Keratinocyte (primary cell): ENCODE results near the gene TTLL13. TPM values are rescaled to one million over a fixed set of nuclear protein-coding genes. Genes with fewer than 3 reads are reported as not detected.

Experiments used
- DNase-seq: peaks from one replicate; pipeline ENCODE4 v3.0.0-alpha.2; 2011; ENCODE audit warnings: low read depth, missing footprints, low spot score
- FAIRE-seq: peaks from 2 replicates; lab custom pipeline; 2011; peaks lifted over from hg19 to GRCh38; lab: Jason Lieb, UNC
- H2AFZ ChIP-seq: 2 replicates; pipeline ENCODE4 v1.6.0; 2012; ENCODE audit warnings: low read length, control low read depth, inconsistent platforms; ENCODE audit not compliant: control insufficient read depth
- H3K27ac ChIP-seq: 2 replicates; pipeline ENCODE4 v1.5.1; 2011; ENCODE audit warnings: low read length; ENCODE audit not compliant: control insufficient read depth, insufficient read depth
- H3K27me3 ChIP-seq: 3 replicates; pipeline ENCODE4 v1.6.0; 2011; ENCODE audit warnings: low read length; ENCODE audit not compliant: control insufficient read depth, insufficient read depth; ENCODE audit errors: extremely low read depth
- H3K36me3 ChIP-seq, 2 experiments: 2 replicates in 1 of 2; 3 replicates in 1 of 2; pipeline ENCODE4 v1.5.1; 2011; ENCODE audit warnings: low read length in 2 of 2, mild to moderate bottlenecking in 1 of 2; ENCODE audit not compliant: control insufficient read depth in 2 of 2, insufficient read depth in 2 of 2; ENCODE audit errors: extremely low read depth in 1 of 2
- H3K4me1 ChIP-seq: 3 replicates; pipeline ENCODE4 v1.5.1; 2011; ENCODE audit warnings: low read length; ENCODE audit not compliant: control insufficient read depth, insufficient read depth; ENCODE audit errors: extremely low read depth
- H3K4me2 ChIP-seq: 3 replicates; pipeline ENCODE4 v1.6.0; 2011; ENCODE audit warnings: low read depth, low read length; ENCODE audit not compliant: control insufficient read depth, insufficient read depth; ENCODE audit errors: extremely low read depth
- H3K4me3 ChIP-seq, 3 experiments: fragments of 200-600 bp in 1 of 3; sonication (generic) in 1 of 3; 2 replicates in 2 of 3; 3 replicates in 1 of 3; pipeline ENCODE4 v1.5.1; 2011 to 2016; ENCODE audit warnings: low read length in 3 of 3, mild to moderate bottlenecking in 3 of 3, control low read depth in 2 of 3, inconsistent platforms in 1 of 3, low read depth in 1 of 3, mixed read lengths in 1 of 3, mixed run types in 1 of 3, moderate library complexity in 1 of 3; ENCODE audit not compliant: control insufficient read depth in 2 of 3, insufficient read depth in 2 of 3; ENCODE audit errors: extremely low read depth in 1 of 3
- H3K79me2 ChIP-seq: 2 replicates; pipeline ENCODE4 v1.6.0; 2012; ENCODE audit warnings: low read length; ENCODE audit not compliant: control insufficient read depth, insufficient read depth
- H3K9ac ChIP-seq: 3 replicates; pipeline ENCODE4 v1.6.0; 2011; ENCODE audit warnings: low read length; ENCODE audit not compliant: control insufficient read depth, insufficient read depth; ENCODE audit errors: extremely low read depth
- H3K9me1 ChIP-seq: 3 replicates; pipeline ENCODE4 v1.6.0; 2011; ENCODE audit warnings: low read length; ENCODE audit not compliant: control insufficient read depth, insufficient read depth; ENCODE audit errors: extremely low read depth
- H3K9me3 ChIP-seq: 2 replicates; pipeline ENCODE4 v1.5.1; 2012; ENCODE audit warnings: low read depth, low read length; ENCODE audit not compliant: control insufficient read depth
- H4K20me1 ChIP-seq: 3 replicates; pipeline ENCODE4 v1.6.0; 2011; ENCODE audit warnings: low read length; ENCODE audit not compliant: control insufficient read depth, insufficient read depth; ENCODE audit errors: extremely low read depth
- CTCF ChIP-seq, 3 experiments: IDR thresholded peaks in 1 of 3; conservative IDR thresholded peaks in 1 of 3; optimal IDR thresholded peaks in 1 of 3; 2 replicates in 2 of 3; 3 replicates in 1 of 3; pipeline versions ENCODE3 to v1.5.1; 2011; ENCODE audit warnings: low read length in 3 of 3, mild to moderate bottlenecking in 3 of 3, moderate library complexity in 2 of 3, control low read depth in 1 of 3, inconsistent platforms in 1 of 3; ENCODE audit not compliant: insufficient read depth in 2 of 3; ENCODE audit errors: extremely low read depth in 1 of 3
- EZH2 ChIP-seq: IDR thresholded peaks from one replicate; pipeline ENCODE4 v1.6.1; 2012; ENCODE audit warnings: inconsistent platforms, mild to moderate bottlenecking, low read length, moderate library complexity
- dilution Hi-C: fragments of 300-500 bp; cut with MboI; formaldehyde crosslinking; loops from one replicate; pipeline ENCODE4 v1.7.0; 2020; ENCODE audit warnings: low sequenced_read_pairs; ENCODE audit not compliant: extremely low pct_ligation_motif_present
- polyA plus RNA-seq, 5 experiments: library from polyadenylated mRNA; depleted of rRNA in 3 of 5; stranded (reverse) in 3 of 5; stranded (forward) in 1 of 5; unstranded in 1 of 5; fragments of >200 nt; gene quantifications; 1 replicate in 1 of 5; 2 replicates in 3 of 5; 3 replicates in 1 of 5; pipeline versions ENCODE4 v1.2.1 to v1.2.3, GENCODE V29; 2011 to 2012; ENCODE audit warnings: missing spikeins in 2 of 5, low read depth in 1 of 5, low replicate concordance in 1 of 5

Gene TTLL13
- polyA plus RNA-seq, 1 donor (not counting 4 experiments of a cell fraction or from before 2014, with no cell fraction given): 0.07 TPM

- Histone ChIP-seq H2AFZ (no peak overlapping the region), H3K4me1 (no peaks in the 10 kb centered on the region), H3K9me3 (no peaks in the 10 kb centered on the region), H3K79me2 (no peaks in the 10 kb centered on the region), H3K9me1 (no peaks in the 10 kb centered on the region), H3K27ac (no peak overlapping the region), H3K4me3 (no peak overlapping the region), H3K4me2 (no peak overlapping the region), H3K36me3 (no peaks in the 10 kb centered on the region), H4K20me1 (no peaks in the 10 kb centered on the region), H3K9ac (no peak overlapping the region), H3K27me3 (no peaks in the 10 kb centered on the region)
- dilution Hi-C loops: no loop called here
- no peak for FAIRE-seq
- DNase-seq: no peak
- TF ChIP-seq EZH2 (no peak), CTCF (optimal IDR thresholded peaks at IDR 0.05 in 1 of 3, IDR thresholded peaks at IDR 0.05 in 1 of 3, conservative IDR thresholded peaks at IDR 0.05 in 1 of 3; ENCODE audit: extremely low read depth in 1 of 3, insufficient read depth in 2 of 3, low read length in 3 of 3) (no peak)
Measured at GRCh38 chr15:90294159-90294558, 44.8 kb downstream of the TTLL13 start.

GRCh38 chr15:90294601-90295269, 45.4 kb downstream of the TTLL13 start:
- Histone ChIP-seq H4K20me1 (no peaks in the 10 kb centered on the region), H3K9ac (no peak overlapping the region), H3K36me3 (no peaks in the 10 kb centered on the region), H3K4me2 (no peak overlapping the region), H3K4me1 (no peaks in the 10 kb centered on the region), H3K27me3 (no peaks in the 10 kb centered on the region), H2AFZ (no peak overlapping the region), H3K27ac (no peak overlapping the region), H3K4me3 (no peak overlapping the region), H3K79me2 (no peaks in the 10 kb centered on the region), H3K9me1 (no peaks in the 10 kb centered on the region), H3K9me3 (no peaks in the 10 kb centered on the region)
- dilution Hi-C loops: no loop called here
- TF ChIP-seq EZH2 (no peak), CTCF (optimal IDR thresholded peaks at IDR 0.05 in 1 of 3, IDR thresholded peaks at IDR 0.05 in 1 of 3, conservative IDR thresholded peaks at IDR 0.05 in 1 of 3; ENCODE audit: extremely low read depth in 1 of 3, insufficient read depth in 2 of 3, low read length in 3 of 3) (no peak)
- DNase-seq: no peak
- no peak for FAIRE-seq
